HG03457 (cell line): ENCODE data around the gene C1QTNF9B.
"Not testable (repeated sequence)": the region's sequence is repeated elsewhere in the genome, so short reads cannot be mapped to it uniquely, and the experiment has no call there.

ENCODE experiments used
- ATAC-seq: cut with Tn5 transposase; IDR thresholded peaks from one replicate; pipeline ENCODE4 v1.9.1; 2021; ENCODE audit warnings: moderate number of reproducible peaks; ENCODE audit not compliant: unreplicated experiment

C1QTNF9B gene

DNA sequence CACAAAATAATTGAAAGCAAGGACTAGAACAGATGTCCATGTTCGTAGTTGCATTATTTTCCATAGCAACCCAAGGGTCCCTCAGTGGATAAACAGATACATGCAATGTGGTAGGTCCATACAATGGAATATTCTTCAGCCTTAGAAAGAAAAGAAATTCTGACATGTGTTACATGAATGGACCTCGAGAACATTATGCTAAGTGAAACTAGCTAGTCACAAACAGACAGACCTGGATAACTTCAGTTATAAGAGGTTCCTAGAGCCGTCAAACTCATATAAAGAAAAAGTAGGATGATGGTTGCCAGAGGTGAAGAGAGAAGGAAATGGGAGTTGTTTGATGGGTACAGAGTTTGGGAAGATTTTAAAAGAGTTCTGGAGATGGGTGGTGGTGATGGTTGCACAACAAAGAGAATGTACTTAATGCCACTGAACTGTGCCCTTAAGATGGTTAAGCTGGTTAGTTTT, at the start of gene C1QTNF9B:
C1QTNF9B (minus strand) TSS at position 51 of the 468 bp plus-strand sequence.
- not testable (repeated sequence) for ATAC-seq

DNA sequence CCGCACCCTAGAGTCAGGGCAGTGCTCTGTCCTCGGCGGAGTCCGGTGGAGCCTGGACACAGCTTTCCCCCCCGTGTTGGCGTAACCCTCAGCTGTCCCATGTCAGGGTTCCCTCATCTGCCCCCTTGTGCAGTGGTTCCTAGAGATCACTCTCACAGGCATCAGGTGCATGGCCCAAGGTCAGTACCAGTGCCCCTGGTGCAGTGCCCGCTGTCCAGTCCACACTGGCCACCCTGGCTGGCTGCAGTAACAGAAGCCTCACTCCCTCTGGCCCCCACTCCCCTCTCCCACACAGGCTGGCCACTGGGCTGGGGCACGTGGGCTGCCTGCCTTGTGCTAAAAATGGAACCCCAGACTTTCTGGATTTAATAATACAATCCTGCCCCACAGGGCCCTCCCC, 49.6 kb upstream of the C1QTNF9B start:
- ATAC-seq = no peak

DNA sequence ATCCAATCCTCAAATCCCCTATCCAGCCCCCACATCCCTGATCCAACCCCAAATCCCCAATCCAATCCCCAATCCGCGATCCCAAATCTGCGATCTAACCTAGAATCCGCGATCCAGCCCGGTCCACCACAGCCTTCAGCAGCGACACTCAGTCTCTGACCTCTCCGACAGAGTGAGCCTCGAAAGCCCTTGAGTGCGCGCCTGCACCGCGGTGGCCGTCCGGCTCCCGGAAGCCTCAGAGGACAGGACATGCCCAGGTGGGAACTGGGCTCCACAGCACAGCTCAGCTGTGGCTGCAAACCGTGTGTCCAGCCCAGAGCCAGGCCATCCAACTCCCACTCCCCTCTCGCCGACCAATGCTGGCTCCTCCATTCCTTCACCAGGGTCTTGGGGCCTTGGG, 48.8 kb upstream of the C1QTNF9B start:
- no peak for ATAC-seq

DNA sequence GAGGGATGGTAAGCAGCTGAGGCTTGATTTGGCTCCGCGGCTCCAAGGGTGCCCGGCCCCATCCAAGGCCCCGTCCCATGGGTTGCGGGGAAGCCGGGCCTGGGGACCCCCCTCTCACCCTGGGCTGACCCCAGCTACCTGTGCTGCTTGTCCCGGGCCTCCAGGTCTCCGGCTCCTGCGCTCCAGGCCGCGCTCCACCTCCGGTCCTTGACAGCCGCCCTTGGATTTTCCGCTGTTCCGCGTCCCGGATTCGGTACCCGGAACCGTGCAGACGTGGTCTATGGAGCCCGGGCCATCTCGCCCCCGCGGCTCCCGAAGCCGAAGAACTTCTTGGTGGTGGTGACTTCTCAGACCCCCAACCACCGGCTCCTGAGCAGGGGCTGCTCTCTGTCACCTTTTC, 48.3 kb upstream of the C1QTNF9B start:
- no peak for ATAC-seq

DNA sequence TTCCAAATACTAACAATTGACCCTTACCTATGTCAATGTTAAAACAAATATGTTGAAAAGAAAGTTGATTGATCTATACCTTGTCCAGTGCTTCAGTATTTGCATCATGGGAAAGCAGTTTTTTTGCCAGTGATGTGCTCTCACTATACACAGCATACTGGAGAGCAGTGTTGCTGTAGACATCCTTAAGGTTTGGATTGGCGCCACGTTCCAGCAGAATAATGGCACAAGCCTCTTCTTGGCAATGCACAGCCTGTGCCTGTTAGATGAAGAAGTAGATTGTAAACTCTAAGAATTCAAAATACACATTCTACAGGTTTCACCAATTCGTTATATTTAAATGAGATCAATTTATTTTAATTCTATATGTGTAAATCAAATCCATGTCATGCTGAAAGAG, 43.9 kb upstream of the C1QTNF9B start:
- no peak for ATAC-seq

DNA sequence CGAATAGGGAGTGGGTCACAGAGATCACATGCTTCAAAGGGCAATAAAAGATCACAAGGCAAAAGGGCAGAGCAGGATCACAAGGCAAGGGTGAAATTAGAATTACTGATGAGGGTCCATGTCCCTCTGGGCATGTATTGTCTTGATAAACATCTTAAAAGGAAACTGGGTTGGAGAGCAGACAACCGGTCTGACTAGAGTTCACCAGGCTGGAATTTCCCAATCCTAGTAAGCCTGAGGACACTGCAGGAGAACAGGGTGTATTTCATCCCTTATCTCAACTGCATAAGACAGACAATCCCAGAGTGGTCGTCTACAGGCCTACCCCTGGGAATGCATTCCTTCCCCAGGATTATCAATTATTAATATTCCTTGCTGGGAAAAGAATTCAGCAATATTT, 42.4 kb upstream of the C1QTNF9B start:
- ATAC-seq = not testable (repeated sequence)

DNA sequence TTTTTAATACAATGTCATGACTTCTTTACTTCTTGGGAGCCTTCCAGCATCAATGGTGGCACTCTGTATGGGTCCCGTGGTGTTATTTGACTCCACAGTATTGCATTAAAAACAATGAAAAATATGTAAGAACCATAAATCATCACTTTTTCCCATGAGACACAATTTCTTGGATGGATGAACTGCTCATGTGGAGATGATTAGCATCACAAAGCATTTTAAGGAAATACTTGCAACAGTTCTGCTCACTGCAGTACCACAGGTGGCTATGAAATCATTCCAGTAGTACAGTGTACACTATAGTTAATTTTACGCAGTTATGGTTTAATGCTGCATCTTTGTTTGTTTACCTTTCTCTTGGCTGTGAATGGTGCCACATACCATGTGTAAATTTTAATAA, 37.2 kb upstream of the C1QTNF9B start:
- ATAC-seq = no peak

DNA sequence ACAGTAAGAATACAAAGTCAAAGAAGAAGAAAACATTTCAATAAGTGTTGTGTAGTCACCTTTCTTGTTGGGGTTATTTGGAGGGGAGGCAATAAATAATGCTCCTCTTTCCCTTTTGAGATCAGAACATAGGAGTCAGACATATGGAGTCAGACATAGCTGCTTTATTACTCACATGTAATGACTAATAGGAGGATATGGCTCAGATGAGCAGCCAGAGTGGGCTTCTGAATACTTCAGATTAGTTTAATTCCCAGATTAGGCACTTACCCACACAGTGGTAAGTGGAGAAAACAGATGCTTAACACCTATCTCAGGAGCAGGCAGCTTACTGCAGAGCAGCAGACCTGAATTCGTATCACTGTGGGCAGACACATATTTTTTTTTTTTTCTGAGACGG, 31.7 kb upstream of the C1QTNF9B start:
- no peak for ATAC-seq

DNA sequence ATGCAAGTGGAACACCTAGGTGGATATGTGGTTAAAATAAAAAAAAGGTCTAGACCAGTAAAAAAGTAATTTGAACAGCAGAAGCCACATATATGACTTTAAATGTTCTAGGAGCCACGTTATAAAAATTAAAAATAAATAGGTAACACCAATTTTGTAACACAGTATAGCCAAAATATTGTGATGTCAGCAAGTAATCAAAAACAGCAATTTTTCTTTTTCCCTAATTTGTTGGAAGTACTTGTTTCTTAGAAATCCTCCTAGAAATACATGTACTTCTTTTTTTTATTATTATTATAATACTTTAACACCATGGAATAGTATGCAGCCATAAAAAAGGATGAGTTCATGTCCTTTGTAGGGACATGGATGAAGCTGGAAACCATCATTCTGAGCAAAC, 25.7 kb upstream of the C1QTNF9B start:
- no peak for ATAC-seq

DNA sequence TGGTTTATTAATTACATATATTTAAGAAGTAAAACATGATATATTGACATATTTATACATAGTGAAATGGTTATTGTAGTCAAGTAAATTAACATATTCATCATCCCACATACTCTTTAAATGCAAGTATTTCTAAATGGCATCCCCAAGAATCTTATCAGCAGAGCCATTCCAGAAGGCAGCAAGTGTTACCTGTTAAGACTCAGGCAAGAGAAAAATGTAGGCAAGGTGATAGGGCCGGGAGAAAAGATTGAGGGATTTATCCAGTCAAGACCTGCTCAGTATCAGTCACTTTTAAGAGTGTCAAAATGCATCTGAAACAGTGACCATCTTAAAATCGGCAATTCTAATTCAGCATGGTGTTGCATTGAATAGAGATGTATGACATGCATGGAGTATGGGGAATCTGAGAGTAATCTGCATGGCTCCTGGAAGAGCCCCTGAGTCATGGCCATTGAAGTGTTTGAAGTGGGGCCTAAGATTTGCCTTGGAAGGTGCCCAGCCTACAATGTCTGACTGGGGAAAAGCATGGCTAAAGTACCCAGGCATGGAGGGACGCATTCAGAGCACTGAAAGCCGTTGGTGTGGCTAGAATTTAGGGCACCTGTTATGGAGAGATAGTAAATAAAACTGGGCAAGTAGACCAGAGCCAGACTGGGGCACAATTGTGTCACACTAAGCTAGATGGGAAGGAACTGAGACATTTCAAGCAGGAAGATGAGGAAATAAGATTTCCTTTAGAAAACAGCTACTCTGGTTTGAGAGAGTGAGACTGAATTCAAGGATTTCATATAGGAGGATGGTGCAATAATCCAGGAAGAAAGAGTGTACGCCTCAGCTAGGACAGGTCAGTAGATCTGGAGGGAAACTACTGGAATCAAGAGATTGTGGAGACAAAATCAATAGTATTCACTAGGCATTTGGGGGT, 25.0 kb upstream of the C1QTNF9B start:
- ATAC-seq = no peak

DNA sequence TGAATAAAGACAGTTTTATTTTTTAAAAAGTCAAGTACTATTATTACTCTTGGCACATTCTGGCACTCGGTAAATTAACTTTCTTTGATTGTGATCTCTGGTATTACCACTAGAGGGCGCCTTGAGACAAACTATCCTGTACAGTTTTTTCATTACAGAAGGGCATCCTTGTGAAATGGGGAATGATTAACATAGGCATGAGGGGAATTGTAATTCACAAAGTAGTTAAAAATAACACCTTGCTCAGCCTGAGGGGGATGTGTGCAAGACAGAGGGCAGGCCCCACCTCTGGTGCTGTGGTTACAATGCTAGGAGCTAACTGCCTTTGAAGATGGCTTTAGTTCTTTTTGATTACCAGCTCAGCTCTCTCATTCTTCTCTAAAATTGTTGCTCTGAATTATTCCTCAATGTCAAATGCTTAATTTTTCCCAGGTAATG, 24.2 kb upstream of the C1QTNF9B start:
- no peak for ATAC-seq

DNA sequence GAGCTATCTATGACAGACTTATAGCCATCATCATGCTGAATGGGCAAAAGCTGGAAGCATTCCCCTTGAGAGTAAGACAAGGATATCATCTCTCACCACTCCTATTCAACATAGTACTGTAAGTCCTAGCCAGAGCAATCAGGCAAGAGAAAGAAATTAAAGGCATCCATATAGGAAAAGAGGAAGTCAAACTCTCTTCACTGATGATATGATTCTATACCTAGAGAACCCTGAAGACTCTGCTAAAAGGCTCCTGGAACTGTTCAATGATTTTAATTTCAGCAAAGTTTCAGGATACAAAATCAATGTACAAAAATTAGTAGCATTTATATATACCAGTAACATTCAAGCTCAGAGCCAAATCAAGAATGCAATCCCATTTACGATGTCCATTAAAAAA, 21.7 kb upstream of the C1QTNF9B start:
- no peak for ATAC-seq

DNA sequence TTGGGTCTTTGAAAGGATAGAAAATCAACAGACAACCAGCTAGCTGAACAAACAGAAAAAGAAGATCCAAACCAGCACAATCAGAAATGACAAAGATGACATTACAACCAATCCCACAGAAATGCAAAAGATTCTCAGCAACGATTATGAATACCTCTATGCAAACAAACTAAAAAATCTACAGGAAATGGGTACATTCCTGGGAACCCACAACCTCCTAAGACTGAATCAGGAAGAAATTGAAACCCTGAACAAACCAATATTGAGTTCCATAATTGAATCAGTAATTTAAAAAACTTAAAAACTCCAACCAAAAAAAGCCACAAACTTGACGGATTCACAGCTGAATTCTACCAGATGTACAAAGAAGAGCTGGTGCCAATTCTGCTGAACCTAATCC, 20.9 kb upstream of the C1QTNF9B start:
- ATAC-seq = no peak

DNA sequence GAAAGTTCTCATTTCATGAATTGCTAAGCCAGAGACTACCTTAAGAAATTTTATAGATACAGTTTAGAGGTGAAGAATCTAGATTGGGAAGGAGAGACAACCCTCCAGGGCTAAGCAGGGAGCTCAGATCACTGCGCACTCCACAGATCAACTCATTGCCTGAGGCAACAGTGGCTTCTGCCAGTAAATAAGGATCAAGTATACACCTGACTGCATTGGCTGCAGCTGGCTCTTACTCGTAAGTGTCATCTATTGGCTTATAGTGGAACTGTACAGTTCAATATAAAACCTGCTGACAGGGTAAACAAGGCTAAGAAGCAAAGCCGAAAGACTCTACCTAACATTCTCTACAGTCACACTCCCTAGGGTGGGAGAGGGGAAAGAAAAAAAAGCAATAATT, 18.0 kb upstream of the C1QTNF9B start:
- ATAC-seq = no peak

DNA sequence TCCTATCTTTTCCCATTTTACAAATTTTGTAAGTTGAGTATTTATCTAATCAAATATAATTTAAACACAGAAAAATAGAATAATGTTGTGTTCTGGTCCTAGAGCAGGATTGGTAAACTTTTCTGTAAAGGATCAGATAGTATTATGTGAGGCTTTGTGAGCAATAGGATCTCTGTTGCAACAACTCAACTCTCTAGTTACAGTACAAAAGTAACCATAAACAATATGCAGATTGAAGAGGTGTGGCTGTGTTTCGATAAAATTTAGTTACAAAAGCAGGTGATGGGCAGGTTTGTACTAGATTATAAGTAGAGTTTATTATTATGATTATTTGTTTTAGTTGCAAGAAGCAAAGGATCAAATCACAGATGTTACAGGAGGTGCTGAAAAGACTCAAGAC, 15.2 kb upstream of the C1QTNF9B start:
- no peak for ATAC-seq

DNA sequence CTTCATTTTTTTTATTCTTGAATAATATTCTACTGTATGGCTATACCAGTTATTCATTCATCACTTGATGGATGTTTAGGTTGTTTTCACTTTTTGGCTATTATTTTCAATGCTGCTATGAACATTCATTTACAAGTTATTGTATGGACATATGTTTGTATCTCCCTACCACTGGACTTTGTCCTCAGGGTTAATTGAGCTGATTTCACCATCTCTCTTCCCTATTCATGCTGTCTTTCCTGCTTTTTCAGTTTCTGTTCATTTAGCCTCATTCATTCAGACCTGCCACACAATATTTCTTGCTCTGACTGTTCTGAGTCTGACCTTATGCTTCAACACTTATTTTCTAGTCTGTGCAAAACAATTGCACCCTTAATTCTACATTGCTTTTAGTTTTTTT, 12.3 kb upstream of the C1QTNF9B start:
- ATAC-seq = no peak

DNA sequence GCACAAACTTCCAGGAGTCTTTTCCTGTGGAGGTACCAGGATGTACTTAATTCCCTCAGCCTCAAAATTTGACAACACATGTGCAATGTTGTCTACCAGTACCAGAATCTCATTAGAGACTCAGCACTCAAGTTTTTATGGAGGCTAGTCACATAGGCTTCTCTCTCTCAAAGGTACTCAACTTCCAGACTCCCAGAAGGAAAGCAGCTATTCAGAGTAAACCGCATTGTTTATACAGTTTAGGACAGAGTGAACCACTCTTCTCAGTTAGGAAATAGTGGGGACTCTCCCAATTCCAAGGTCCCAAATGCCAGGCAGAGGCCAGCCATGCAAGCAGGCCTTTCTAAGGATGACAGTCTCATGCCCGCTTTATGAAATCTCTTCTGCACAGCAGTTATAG, 8.5 kb upstream of the C1QTNF9B start:
- no peak for ATAC-seq

DNA sequence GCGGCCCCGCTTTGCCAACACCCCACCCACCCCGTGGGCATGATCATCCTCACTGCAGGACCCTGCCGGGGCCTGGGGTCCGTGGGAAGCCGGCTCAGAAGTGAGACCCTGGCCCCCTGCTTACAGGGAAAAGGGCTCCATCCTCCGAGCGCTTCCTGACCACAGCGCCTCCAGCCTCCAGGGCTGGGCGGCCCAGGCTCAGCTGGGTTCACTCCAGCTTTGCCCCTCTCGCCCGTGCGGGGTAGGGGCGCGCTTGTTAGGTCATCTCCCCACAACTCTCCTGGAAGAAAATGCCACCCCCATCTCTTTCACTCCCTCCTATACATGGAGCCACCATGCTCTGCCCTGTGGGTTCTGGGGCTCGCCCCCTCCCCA, 6.6 kb upstream of the C1QTNF9B start:
- ATAC-seq = no peak

DNA sequence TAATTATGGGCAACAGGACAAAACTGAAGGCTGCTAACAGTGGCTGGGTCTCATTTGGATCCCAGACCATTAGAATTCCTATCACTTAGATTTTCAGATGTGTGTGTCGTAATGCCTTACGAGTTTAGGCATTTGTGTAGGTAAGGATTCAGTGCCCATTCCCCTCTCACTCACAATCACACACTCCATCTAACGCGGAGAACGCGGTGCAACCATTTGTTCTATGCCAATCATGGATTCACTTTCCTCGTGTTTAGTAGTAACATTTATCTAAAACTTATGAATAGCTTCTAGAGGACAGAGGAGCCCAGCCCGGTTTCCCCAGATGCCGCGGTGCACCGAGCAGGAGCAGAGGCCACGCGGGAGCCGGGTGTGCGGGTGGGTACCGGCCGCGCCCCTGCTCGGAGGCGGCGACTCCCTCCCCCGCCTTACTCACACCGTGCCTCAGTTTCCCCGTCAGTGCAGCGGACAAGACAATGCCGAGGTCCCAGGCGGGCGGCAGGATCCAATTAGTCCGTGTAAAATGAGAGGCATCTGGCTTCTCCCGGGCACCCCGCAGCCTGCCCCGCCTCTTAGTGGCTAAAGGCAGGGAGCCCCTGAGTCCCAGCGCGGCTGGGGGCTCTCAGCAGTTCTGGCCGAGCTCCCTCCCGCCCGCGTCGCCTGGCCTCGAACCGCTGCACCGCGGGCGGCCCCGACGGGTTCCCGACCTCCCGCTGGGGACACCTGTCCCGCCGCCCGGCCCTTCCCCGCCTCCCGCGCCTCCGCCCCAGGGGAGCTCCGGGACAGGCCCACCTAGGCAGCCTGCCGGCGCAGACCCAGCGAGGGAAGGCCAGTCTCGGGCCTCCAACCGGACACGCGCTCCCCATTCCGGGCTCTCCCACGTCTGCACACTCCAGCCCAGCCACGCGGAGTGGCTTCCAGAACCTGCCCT, 5.9 kb upstream of the C1QTNF9B start:
- no peak for ATAC-seq

DNA sequence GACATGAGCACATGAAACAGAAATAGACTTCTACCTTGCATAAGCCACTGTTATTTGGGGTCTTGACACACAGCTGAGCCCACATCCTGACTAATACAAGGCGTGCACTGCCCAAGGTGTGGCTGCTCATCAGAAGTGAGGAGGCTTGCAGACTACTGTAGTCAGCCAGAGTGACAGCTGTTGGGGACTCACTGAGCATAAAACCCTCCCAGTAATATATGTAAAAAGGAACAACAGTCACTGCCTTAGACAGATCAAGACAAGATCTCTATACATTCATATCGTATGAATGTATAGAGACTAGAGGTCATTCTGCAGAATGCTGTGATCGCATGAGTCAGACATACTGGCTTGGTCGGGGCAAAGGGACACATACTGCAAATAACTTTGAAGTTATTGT, 4.1 kb upstream of the C1QTNF9B start:
- ATAC-seq = no peak

DNA sequence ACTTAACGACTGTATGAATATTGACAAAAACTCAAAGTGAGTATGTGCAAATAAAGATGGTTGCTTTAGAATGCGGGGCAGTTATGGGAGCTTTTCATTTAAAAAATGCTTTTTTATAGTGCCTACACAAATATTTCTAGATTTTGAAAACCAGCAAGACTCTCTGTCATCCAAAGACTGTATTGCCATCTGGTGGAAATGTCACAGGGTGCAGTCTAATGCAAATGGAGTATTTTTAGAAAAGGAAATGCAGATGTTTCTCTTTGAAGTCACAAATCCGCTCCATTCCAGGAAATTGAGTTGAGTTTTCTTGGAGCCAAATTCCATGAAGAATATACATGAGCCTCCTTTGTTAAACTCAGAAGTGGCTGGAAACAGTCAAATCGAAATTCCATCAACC, 2.3 kb upstream of the C1QTNF9B start:
- no peak for ATAC-seq

DNA sequence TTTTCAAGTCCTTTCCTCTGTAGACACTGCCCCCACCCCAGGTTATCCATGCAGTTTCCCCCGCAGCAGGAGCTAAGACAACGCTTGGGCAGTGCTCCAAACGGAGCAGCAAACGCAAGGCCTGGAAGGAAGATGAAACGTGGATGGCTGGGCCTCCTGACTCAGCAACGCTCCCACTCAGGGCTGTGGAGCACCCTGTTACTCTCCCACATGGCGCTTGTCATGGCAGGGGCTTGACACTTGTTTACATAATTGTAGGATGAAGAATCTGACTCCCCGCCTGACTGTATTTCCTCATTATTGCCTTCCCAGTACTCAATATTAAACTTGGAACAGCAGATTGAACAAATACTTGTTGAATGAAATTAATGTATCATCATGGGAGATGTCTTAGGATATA, 799 bp upstream of the C1QTNF9B start:
- ATAC-seq = no peak
